GM21717 (cell line): ENCODE measurements around the gene ACBD4.
"Not testable (repeated sequence)": the region's sequence is repeated elsewhere in the genome, so short reads cannot be mapped to it uniquely, and the experiment has no call there.

ENCODE experiments used
- ATAC-seq: cut with Tn5 transposase; IDR thresholded peaks from one replicate; pipeline ENCODE4 v1.9.1; 2021; ENCODE audit warnings: mild to moderate bottlenecking, moderate library complexity; ENCODE audit not compliant: unreplicated experiment

Gene ACBD4

DNA sequence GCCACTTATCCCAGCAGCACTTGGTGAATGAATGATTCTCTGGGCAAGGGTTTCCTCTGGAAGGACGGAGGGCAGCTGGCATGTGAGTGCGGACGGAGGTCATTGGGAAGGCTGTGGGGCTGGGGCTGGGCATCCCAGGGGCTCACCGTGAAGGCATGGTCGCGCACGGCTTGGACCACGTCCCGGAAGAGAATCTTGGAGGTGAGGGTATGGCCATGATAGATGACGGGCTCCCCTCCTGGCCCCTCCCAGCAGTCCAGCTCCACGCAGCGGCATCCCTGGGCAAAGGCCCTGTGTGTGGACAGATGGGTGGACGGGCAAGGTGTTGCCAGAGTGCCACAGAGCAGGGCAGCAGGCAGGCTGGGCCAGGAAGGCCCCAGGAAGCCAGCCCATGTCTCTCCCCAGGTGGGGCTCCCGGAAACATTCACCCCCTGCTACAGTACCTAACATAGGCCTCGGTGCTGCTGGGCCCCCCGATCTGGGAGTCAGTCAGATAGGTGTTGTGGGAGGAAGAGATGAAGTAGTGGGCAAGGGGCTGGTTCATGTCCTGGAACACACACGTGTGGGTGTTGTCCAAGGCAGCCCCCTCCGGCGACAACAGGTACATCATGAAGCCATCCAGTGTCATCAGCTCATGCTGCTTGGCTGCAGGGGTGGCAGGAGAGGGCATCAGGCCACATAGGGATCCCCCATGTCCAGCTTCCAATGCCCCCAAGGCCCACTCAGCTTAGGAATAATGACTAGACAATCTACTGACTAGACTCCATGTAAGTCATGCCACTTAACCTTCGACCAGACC, 17.4 kb upstream of the ACBD4 start:
- ATAC-seq = no peak

DNA sequence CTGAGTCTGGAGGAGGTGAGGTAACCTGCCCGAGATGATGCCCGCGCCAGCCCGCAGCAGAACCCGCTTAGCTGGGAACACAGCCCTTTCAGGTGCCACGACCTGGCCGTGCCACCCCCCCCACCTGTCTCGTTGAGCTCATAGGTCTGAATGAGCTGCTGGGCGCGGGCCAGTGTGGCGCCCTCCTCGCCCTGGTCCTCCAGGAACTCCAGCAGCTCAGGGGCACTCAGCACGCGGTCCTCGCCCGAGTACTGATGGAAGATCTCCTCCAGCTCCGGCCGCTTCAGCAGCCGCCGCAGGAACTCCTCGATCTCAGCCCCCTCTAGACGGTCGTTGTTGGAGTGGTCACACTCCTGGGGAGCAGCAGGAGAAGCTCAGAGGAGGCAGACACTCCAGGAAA, 16.8 kb upstream of the ACBD4 start:
- ATAC-seq = no peak

DNA sequence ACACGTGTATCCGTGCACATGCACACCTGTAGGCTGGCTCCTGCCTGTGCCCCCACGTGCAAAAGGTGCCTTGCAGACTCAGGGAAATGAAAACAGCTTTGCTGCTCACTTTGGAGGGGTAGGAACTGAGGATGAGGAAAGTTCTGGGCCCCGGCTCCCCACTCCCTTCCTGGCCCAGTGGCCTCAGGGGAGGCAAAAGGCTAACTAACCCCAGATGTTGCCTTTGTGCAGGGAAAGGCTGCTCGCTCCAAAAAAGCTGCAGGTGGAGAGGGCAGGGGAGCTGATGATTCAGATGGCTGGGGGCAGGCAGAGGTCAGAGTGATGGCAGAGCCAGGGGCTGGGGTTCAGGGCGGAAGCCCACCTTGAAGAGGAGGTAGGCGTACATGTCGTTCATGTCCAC, 15.5 kb upstream of the ACBD4 start:
- ATAC-seq = no peak

DNA sequence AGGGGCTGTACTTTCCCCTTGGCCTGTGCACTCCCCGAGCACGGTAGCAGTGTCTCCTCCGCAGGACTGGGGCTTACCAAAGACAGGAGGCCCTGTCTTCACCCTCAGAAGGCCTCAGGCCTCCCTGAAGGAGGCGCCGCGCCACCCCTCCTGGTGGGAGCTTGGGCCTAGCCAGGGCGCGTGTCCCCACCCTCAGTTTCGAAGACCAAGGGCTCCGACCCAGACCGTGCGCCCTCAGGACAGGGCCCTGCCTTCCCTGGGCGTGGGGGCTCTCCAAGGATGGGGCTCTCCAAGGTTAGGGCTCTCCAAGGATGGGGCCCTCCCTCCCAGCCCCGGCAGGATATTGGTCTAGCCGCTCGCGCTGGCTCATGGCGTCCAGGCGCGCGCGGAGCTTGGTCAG, 14.9 kb upstream of the ACBD4 start:
- no peak for ATAC-seq

DNA sequence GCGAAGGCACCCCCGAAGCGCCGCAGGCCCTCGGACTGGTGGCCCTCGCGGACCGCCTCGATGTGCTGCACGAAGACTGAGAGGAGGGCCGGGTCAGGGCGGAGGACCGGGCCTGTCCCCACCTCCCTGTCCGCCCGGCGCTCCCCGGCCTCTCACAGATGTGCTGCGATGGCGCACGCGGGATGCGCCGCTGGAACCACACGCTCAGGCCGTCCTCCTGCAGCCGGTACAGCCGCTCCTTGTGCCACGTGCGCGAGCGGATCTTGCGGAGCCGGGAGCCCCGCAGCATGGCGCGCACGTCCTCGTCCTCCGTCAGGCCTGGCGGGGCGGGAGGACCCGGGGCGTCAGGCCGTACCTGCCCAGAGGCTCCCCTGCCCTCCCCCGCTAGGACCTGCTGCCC, 14.4 kb upstream of the ACBD4 start:
- ATAC-seq = no peak

DNA sequence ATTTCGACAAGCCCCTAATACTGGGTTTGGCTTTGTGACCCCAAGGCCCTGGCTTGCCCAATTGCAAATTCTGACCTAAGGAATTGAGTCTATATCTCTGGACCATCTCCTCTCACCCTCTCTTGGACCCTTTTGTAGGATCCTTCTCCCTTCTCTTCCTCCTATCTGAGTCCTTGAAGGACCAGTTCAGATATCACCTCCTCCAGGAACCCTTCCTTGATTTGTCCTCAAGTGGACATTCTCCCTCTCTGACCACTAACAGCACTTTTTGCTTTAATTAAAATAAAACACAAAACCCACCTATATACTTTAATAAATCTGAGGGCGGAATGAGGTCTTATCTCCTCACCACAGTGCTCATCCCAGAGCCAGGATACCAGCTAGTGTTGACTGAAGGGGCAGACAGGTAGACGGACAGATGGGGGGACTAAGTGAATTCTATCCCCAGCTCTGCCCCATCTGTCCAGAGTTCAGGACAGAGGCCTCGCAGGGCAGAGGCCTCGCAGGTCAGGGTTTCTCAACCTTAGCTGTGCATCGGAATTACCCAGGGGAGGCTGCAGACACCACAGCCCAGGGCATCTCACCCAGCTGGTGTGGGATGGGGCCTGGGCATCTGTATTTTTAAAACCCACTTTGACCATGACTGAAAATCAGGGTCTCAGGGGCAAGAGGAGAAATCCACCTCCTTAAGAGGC, 12.3 kb upstream of the ACBD4 start:
- ATAC-seq = no peak

DNA sequence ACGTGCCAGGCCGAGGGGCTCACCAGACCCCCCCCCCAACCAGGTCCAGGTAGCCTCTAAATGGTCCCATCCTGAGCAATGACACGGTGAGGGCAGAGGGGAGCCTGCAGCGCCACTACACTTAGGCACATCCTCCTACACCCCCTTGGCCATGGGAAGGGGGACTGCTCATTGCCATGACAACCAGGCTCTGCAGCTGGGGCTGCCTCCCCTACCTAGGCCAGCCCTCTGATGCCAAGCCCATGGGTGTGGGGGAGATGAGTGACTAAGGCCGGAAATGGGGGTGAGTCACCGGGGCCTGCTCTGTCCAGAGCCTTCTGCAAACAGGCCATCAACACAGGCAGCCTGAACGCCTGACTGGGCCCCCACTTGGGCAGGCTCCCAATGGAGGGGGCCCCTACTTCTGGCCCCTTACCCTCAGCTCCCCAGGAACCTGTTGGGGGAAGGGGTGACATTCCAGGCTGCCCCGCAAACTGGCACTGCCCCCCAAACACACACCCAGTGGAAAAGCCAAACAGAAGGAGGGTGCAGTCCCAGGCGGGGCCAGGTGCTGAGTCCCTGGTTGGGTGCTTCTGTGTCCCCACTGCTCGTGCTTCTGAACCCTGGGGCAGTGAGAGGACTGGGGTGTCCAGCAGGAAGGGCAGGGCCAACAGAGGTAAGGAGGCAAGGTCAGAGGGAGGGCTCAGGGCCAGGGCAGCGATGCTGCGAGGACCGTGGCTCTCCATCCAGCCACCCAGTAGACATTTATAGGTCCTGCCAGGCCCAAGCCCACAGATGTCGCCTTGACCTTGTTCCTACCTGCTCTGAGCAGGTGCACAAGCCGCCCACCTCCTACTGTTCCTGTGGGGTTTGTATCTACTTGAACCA, 11.3 kb upstream of the ACBD4 start:
- no peak for ATAC-seq

DNA sequence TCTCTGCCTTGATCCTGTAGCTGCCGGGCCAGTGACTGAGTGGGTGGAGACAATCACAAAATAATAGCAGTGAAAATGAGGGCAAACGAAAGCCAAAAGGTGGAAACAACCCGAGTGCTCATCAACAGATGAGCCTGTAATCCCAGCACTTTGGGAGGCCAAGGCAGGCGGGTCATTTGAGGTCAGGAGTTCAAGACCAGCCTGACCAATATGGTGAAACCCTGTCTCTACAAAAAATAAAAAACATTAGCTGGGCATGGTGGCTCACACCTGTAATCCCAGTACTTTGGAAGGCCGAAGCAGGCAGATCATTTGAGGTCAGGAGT, 10.7 kb upstream of the ACBD4 start:
- ATAC-seq = not testable (repeated sequence)

DNA sequence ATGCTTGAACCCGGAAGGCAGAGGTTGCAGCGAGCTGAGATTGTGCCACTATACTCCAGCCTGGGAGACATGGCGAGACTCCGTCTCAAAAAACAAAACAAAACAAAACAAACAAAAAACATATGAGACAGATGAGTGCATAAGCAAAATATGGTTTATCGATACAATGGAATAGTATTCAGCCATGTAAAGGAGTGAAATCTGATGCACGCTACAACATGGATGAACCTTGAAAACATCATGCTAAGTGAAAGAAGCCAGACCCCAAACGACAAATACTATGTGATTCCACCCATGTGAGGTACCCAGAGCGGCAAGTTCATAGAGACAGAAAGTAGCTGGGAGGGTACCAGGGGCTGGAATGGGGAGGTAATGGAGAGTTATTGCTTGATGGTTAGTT, 10.0 kb upstream of the ACBD4 start:
- ATAC-seq = no peak

DNA sequence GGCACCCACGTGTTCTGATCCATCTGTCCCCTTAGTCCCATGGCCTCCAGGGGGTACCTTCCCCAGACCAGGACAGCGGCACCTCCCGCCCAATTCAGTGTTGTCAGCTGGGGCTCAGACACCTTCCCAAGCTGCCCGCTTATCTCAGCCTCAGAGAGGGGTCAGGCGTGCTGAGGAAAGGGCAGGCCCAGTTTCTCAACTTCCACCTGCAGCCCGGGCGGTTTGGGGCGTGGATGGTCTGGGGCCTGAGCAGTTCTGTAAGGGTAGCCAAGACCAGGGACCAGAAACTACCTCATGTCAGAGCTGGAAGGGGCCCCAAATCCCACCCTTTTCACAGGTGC, 8.3 kb upstream of the ACBD4 start:
- no peak for ATAC-seq

DNA sequence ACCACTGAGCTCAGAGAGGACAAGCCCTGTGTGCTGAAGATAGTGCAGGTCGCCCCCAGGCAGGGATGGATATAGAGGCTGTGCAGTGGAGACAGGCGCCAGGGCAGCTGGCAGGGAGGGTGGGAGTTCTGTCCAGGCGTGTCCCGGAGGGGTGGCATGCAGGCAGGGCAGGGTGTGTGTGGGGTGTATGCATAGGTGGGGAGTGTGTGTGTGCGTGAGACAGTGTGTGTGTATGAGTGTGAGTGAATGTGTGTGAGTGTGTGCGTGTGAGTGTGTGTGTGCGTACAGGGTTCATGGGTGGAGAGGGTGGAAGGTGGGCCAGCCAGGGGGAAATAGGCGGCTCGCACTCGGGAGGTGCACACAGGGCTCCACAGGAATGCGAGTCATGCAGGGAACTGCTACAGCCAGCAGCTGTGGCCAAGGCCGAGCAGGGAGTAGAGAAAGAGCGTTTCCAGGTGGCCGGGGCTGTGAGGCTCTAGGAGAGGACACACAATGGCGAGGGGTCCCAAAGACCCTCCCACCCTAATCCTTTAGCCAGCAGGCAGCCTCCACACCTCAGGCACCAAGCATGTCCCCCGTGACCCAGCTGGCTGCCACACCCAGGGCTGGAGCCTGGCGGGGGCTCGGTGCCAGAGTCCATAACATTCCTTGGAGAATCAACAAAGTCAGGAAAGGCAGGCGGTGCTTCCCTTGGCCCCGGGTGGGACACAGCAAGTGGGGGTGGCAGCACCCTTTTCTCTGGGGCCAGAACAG, 7.8 kb upstream of the ACBD4 start:
- no peak for ATAC-seq

DNA sequence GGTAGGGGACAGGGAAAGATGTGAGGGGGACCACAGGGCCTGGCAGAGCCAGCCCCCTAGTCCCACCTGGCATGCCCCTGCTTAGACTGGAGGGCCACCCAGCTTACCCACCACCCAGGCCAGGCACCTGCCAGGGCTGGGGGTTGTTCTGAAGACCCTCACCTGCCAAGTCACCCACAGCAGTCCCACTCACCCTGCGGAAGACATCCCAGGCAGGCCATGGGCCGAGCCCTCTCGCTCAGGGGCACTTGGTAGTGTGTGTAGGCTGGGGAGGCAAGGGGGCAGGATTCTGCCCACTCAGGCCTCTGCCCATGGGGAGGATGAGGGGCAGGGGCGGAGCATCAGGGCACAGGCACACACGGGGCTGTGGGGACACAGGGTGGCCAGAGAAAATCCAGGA, 7.2 kb upstream of the ACBD4 start:
- ATAC-seq = no peak

DNA sequence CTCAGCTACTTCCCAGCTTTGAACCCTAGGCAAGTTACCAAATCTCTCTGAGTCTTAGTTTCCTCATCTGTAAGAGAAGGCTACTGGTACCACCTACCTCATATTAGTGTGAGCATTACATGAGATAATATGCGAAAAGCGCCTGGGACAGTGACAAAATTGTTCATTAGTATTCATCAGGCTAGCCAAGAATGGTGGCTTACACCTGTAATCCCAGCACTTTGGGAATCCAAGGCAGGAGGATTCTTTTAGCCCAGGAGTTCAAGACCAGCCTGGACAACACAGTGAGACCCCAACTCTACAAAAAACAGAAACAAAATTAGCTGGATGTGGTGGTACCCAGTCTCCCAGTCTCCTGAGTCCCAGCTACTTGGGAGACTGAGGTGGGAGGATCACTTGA, 6.5 kb upstream of the ACBD4 start:
- ATAC-seq = no peak

DNA sequence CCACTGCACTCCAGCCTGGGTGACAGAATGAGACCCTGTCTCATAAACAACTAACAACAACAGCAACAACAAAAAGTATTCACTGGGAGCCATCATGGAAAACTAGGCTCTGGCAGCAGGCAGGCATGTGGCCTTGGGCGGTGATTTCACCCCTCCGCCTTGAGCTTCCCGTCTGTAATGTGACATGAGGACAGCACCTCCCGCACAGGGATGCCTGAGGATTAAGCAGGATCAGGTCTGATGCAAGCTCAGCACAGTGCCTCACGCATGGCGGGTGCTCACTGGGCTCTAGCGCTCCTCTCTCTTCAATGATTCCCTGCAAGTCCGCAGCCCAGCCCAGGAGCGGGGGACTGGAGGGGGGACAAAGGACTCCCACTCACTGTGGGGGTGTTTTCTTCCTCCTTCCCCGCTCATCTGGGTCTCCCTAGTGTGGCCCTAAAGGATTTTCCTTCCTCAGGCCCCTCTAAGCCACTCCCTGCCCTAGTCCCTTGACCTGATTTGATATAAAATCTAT, 6.0 kb upstream of the ACBD4 start:
- ATAC-seq = no peak

DNA sequence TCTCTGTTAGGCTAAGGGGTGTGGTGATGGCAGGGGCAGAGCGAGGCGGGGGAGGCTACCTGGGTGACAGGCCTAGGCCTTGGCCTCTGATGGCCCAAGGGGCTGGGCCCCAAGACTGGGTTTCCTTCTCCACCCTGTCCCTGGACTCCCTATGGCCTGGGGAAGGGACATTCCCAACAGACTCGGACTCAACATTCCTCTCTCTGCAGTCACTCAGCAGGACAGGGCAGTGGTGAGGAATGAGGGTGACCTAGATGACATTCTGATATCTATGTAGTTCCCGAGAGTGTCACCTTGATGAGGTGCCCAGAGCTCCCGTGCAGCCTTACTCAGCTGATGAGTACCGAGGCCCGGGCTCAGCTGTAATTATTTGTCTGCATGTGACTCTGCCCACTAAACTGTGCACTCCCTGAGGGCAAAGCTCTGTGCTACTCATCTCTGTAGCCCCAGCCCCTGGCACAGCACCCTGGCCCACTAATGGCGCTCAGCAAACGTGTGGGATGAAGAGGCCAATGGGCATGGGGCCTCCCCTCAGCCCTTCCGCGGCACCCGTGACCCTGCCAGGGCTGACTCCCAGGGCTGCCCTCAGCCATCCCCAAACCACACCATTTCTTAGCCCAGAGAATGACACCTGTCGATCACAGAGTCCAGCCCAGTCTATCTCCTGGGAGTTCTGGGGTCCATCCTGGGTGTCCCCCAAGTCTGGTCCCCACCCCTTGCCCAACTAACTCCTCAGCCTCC, 5.4 kb upstream of the ACBD4 start:
- ATAC-seq = no peak

DNA sequence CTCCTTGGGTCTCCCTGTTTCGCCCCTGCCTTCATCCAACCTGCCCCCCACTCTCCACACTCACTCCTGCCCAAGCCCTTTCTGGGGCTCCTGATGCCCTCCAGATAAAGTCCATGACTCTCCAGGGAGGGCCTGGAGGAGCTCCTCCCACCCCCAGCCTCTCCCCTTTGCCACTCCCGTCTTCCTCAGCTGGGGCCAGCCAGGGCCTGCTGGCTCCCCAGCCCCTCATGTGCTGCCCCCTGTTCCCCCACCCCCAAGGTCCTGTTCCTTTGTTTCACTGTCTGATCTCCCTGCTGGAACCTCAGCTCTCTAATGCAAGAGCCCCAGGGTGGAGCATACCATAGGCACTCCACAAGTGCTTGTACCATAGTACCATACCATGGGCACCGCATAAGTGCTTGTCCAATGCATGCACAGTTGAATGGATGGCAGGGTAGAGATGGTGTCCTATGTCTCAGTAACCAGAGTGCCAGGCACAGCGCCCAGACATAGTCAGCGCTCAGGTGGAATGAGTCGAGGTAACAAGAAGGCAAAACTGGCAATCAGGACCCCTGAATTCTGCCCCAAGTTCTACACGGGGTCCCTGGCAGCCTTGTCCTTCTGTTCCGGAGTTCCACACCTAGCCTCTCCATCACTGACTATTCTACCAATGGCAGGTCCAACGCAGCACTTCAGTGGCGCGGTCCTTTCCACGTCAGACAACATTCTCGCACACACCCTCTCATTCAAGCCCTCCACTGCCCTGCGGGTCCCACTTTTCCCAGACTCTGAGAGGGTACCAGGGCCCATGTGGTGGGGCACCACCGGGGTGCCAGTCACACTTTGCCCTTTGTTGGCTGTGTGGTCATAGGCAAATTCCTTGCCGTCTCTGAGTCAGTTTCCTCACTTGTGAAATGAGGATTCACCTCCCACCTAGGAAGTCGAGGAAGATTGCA, 4.5 kb upstream of the ACBD4 start:
- ATAC-seq = no peak

DNA sequence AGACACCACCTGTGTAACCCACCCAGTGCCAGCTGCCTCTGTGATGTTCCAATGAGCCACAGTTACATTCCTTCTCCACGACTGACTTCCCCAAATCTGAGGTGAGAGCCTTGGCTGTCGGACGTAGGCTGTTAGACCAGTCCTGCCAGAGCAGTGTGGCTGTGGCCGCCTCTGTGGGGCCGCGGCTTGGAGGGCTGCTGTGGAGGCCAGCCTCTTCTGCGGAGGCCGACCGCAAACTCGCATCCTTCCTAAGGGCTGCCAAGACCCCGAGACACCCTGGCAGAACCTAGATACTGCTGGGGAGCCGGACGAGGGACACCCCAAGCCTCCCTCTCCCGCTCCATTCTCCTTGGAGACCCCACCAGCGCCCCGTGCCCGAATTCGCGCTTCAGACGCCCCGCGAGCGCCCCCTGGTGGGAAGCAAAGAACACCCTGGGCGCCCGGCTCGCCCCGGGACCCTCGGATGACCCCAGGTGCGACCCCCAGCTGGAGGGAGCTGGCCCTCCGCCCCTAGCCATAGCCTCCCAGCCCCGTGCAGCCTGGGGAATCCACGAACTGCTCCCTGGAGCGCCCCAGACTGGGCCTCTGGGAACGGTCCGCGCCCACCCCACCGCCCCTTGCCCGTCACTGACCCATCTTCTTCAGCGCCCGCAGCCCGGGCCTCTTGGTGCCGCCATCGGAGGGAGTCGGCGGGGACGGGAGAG, 3.7 kb upstream of the ACBD4 start:
- ATAC-seq = no peak

DNA sequence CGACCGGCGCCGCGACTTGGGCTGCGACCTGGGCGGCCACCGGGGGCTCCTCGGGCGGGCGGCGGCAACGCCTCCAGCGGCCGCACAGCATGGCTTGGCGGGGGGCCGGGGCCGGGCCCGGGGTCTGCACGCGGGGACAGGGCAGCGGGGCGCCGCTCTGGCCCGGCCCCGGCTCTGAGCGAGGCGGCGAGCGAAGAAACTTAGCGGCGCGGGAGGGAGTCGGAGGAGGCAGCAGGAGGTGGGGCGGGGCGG, 3.2 kb upstream of the ACBD4 start, which contains the start of gene PLCD3:
Gene PLCD3 (minus strand): TSS at position 196 of the 252 bp plus-strand sequence. CDS start 105 bp downstream, at position 91.
- no peak for ATAC-seq
